NCI-H1417 treated with DMSO at 0.1 percent for 48 hours (cell line): ENCODE results near the gene MTARC2.
"Not testable (repeated sequence)": the region's sequence is repeated elsewhere in the genome, so short reads cannot be mapped to it uniquely, and the experiment has no call there.

Source experiments
- DNase-seq: peaks from one replicate; lab custom pipeline; 2025; lab: John Stamatoyannopoulos, UW

MTARC2 gene

DNA sequence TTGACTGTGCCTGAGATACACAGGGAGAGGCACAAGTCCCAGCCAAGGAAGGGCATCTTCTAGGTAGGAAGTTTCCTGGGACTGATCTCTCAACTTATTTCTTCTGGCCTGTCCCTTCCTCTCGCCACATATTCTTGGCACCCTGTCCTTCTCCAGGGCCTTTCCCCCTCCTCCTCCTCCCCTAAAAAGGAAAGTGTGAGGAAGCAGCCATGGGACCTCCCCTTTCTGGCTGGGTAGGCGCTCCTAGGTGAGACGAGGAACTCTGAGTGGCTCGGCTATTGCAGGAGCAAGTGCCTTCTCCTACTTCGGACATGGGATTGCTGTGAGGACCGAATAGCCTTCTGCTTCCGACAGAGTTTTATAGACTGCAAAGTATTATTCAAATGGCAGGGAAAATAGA, 15.5 kb upstream of the MTARC2 start:
- no peak for DNase-seq

DNA sequence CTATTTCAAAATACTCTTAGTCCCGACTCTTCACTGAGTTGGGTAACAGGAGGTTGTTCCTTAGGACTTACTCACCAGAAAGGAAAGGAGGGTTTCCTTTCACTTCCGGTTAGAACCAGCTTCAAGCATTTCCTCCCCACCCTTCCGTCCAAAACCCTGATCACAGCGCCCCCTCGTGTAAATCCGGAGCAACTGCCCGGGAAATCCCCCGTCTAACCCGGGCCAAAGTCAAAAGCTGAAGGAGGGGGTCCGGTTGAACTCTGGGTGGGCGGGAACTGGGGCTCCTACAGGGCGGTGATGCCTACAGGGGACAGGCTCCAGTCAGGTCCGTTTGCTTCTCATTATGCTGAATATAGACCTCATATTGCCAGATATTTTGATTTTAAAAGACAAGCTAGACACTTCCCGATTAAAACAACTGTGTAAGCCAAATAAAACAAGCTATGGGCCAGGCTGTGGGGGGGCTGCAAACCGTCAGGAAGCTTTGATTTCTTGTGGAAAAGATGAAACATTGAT, 15.0 kb upstream of the MTARC2 start:
- DNase-seq: no peak

DNA sequence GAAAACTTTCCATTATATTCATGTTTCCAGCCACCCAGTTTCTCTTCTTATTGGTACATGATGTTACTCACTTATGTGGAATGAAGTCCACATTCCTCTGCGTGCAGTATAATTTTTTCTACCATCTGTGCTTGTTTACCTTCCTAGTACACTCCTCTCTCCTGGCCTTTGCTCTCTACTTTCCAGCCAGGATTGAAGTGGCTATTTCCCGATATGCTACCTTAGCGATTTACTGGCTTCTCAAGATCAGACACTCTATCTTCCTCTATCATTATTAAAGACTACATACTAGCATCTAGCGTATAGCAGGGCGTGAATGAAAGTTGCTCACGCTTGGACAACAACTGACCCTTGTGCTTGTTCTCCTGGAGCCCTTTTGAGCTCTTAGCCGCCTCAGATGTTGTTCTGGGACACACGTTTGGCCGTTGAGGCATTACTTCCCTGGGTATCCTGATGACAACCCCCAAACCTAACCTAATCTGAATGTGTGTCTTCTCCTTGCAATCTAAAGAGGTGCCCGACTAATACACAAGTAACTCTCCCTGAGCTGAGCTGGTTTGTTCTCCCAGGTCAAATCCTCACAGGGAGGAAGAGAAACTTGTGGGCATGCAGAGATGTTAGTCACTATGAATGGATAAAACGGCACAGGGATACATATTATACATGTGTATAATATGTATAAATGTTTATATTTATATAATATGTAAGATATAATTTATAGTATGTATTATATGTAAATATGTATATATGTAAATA, 13.4 kb upstream of the MTARC2 start:
- DNase-seq: no peak

DNA sequence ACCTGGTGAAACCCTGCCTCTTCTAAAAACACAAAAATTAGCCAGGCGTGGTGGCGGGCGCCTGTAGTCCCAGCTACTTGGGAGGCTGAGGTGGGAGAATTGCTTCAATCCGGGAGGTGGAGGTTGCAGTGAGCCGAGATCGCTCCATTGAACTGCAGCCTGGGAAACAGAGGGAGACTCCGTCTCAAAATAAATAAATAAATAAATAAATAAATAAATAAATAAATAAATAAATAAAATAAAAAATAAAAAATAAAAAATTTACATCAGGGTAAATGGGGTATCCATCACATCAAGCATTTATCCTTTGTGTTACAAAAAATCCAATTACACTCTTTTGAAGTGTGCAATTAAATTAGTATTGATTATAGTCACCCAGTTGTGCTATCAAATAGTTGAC, 11.8 kb upstream of the MTARC2 start:
- not testable (repeated sequence) for DNase-seq

DNA sequence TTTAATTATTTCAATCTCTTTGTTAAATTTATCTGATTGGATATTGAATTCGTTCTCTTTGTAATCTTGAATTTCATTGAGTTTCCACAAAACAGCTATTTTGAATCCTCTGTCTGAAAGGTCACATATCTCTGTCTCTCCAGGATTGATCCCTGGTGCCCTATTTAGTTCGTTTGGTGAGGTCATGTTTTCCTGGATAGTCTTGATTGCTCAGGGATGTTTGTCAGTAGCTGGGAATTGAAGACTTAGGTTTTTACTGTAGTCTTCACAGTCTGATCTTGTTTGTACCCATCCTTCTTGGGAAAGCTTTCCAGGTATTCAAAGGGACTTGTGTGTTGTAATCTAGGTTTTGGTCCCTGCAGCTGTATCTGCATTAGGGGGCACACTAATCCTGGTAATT, 6.8 kb upstream of the MTARC2 start:
- DNase-seq: no peak

DNA sequence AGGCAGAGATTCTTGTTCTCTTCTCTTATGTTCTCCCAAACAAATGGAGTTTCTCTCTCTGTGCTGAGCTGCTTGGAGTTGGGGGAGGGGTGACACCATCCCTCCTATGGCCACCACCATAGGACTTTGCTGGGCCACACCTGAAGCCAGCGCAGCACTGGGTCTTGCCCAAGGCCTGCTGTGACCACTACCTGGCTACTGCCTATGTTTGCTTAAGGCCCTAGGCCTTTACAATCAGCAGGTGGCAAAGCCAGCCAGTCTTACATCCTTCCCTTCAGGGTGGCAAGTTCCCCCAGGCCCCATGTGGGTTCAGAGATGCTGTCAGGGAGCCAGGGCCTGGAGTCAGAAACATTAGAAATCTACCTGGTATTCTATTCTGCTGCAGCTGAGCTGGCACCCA, 6.3 kb upstream of the MTARC2 start:
- DNase-seq: no peak

DNA sequence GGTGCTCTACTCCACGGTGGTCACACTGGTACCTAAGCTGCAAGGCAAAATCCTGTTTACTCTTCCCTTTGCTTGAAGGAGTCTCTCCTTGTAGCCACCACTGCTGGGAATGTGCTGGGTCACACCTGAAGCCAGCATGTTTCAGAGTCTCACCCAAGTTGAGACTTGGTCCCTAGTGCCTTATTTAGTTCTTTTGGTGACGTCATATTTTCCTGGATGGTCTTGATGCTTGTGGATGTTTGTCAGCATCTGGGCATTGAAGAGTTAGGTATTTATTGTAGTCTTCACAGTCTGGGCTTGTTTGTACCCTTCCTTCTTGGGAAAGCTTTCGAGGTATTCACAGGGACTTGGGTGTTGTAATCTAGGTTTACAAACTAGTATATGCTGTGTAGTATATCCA, 5.6 kb upstream of the MTARC2 start:
- no peak for DNase-seq

DNA sequence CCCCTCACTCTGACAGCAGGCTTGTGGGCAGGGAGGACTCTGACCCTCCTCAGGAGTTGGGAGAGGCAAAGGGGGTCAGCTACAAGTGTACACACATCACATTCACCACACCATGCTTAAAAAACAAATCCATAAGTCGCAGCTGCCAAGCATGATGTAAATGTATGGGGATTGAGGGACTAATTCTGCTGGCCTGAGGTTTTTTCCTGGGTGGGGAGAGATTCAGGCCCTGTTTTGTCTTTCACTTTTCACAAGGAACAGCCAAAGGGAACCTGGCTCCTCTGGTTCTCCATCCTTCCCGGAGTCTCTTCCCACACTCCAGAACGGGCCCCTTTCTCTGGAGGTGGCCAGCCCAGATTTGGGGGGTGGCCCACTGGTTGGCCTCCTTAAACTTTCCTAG, 1.3 kb upstream of the MTARC2 start:
- no peak for DNase-seq

DNA sequence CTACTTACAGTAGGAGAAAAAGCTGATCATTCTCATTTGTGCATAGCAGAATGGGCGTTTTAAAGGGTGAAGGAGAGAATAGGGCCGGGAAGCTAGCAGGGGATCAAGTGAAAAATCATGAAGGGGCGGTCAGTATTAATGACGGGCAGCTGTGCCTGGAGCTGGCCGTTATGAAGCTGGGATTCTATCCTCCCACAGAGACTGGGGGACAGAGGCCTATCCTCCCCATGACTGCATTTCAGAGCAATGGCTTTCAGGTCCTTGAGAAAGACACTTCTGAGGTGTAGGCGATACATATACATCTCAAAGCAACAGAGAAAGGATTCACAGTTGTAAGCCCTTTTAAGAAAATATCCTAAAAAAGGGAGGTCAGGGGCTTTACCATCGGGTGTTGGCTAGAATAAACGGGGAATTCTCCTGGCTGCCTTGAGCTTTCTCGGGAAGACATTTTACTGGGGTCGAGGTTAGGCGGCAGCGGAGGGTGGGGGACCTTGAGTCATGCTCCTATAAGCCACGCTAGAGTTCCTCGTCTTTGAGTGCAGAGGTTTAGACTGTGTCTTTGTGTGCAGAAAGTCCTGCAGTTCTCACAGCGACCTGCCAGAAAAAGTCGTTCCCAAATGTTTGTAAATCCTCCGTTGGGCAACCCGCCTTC, 559 bp upstream of the MTARC2 start:
- peak; percentile 54 for DNase-seq

DNA sequence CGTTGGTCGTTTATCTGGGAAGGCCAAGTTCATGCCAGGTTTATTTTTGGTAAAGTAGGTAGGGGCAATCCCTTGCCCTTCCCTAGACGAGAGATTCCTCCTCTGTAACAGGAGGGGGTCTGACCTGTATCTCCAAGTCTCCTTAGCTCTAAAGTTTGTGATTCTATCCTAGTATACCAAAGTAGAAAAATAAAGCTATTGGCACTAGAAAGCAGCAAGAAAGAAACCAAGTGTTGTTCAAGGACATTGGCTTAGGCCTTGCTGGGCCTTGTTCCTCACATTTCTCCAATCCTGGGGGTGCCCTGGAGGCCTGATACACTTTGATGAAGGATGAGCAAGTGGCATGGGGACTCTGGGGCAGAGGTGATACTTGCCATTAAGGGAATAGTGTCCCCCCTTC, 814 bp downstream of the MTARC2 start:
- DNase-seq: no peak

DNA sequence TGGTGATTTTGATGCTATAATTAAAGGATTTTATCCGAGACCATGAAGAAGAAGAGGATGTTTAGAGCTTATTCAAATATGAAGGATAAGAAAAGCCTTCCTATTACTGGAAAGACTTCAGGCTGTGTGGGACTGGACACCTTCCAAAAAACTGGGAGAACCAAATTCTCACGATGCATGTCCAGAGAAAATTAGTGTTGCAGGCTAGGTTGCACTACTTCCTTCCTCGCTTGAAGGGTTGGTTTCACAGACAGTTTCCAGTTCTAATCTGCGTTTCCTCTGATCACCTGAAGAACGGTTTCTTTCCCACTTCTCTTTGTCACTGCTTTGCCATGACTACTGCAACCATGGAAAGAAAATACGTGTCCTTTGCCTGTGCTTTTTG, 2.0 kb downstream of the MTARC2 start:
- DNase-seq: no peak

DNA sequence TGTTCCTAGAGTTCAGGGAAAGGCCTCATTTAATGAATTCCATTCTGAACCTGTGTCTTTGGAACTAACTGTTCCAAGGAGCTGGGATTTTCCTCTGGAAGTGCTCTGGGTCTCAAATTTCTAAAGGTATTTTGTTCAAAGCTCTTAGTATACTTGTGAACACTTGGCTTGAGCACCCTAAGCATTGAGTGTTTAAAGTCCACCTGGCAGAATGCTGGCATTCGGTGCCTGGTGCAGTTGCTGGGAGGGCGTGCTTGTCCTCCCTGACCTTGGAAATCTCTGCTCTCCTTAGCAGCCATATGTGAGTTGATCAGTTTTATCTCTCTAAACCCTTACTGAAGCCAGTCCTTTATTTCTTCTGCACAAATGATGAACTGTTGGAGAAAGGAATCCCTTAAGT, 3.0 kb downstream of the MTARC2 start:
- no peak for DNase-seq

DNA sequence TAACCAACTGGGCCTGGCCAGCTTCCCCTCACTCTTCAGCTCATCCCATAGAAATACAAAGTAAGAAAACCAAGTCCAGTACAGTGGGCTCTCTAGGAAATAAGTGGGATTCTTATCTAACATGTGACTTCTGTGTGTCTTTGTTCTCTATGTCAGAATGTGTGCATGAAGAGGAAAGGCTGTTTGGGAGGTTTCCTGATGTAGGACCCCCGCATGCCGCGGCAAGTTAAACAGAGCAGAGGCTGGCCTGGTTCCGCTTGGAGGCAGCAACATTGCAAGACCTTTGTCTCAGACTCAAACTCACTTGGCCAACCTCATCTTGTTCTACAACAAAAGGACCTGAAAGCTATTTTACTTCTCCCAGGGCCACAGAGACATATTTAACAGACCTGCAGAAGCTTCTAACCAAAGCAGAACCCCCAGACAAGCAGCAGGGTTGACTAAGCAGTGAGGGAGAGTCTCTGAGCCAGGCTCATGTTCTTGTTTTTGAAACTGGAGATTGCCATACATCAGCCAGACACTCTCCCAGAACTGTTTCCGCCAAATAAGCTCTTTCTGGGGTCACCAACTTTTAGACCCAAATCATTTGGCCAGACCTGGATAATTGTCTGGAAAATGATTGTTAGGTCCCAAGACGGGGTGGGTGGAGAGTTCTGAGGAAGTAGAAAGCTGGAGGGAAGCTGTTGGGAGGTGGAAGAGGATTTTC, 6.2 kb downstream of the MTARC2 start:
- DNase-seq: no peak

DNA sequence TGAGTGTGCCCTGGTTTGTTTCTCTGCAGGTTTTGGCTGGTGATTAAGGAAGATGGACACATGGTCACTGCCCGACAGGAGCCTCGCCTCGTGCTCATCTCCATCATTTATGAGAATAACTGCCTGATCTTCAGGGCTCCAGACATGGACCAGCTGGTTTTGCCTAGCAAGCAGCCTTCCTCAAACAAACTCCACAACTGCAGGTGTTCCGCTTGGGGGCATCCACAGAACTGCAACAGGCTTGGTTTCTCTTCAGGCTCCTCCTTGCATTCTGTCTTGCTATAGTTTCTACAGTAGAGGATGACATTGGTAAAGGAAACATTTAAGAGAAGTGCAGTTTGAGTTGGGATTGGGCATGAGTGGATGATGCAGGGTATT, 6.8 kb downstream of the MTARC2 start:
- no peak for DNase-seq

DNA sequence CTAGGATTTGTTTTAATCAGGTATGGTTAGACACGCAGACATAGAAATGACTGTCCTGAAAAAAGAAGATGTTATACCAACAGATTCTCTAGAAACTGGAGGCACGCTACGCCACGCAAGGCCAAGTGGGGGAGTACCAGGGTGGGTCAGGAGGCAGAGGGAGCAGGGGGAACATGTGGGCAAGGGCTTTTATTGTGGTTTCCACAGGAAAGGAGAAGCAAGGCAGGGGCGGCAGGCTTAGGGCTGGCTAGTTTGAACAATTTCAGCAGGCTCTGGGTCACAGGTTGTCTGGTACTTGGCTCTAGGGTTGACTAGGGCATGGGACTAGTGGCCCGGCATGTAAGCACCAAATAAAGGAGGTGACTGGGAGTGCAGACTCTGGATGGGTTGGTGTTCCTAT, 7.2 kb downstream of the MTARC2 start:
- no peak for DNase-seq

DNA sequence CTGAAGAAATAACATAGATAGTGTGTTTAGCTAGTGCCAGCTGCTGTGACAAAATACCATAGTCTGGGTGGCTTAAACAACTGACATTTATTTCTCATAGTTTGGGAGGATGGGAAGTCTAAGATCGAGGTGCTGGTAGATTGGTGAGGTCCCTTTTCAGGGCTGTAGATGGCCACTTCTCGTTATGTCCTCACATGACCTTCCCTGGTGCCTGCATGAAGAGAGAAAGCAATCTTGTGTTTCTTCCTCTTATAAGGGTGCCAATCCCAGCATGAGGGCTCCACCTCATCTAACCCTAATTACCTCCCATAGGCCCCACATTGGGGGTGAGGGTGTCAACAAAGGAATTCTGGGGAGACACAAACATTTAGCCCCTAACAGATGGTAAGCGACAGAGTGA, 9.3 kb downstream of the MTARC2 start:
- DNase-seq: no peak

DNA sequence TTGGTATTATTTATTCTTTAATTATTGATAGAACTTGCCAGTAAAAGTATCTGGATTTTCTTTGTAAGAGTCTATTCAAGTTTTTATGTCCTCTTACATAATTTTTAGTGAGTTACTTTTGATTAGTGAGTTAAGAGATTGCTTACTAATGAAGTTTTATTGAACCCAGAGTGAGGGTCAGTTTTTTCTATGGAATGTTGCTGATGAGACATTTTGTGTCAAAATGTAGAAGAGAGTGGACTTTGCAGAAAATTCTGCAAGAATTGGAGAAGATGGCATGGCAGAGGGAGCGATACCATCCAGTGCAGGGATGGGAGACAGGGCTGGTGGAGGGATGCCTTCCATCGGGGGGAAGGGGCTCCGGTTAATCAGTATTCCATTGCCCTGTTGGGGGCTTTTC, 11.0 kb downstream of the MTARC2 start:
- DNase-seq: no peak

DNA sequence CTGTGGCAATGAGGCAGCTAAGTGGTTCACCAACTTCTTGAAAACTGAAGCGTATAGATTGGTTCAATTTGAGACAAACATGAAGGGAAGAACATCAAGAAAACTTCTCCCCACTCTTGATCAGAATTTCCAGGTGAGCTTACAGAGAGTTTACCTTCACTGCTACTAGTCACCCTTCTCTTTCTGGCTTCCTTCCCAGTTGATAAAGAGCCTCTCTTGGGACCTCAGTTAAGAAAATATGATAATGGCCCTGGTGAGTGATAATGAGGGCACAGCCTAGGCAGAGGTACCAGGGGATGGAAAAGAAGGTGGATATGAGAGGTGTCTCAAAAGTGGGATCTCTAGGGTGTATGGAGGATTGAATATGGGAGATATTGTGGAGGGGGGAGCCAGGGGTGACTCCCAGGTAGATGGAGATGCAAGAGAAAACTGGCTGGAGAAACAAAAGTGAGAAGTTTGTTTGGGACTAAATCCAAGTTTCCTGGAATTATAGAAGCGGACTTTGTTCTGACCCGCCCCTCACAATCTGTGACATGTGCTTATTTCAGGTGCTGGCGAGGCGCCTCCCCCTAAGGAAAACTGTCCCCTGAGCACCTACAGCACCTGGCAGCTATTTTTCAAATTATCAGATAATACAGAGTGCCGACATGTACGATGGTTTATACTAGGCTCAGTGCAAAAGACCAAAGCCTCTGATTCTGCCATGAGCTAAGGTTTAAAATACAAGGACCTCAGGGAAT, 13.7 kb downstream of the MTARC2 start:
- no peak for DNase-seq

DNA sequence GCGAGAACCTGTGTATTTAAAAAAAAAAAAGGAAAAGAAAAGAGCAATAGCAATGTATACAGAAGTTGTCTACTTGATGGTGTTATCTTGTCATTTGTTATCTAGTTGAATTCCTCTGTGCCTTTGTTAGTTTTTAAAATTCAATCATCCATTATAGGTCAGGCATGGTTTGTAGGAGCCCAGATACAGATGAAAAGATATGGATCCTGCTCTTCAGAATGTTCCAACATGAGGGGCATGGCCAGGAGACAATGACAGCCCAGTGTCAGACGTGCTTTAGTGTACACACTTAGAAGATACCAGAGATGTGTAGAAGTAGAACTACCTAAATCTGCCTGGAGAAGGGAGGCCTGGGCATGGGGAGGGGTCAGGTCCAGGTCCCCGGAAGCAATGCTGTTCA, 16.6 kb downstream of the MTARC2 start:
- DNase-seq: no peak

DNA sequence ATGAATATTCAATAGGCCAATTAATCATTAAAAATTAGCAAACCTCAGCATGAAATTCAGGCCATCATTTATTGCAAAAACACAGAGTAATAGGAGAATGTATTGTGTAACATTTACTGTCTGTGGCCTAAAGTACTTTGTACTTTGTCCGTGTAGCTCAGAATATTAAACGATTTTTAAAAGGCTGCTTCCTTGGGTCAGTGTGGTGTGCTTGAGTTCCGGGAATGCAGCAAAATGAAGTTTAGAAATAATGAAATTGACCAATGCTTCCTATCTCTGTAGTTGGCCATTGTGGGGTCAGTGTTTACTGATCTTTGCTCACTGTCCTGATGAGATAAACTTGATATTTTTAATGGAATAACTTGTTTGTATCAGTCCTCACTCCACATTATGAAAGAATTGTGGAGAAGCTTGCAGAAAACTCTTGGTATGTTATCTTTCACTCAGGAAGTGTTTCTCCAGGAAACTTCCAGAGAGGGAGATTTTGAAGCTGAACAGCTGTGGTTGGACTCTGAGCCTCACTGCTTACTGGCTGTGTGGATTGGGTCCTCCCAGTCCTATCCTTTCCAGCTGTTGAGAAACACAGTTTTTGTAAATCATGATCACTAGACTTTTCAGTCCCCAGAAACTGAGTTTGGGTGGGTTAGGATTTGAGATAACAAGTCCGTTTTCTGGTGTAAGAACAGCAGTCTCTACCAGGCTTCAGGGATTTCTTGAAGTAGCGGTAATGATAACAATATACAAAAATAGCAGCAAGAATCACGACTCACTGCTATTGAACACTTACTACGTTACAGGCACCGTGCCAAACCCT, 19.4 kb downstream of the MTARC2 start:
- no peak for DNase-seq

DNA sequence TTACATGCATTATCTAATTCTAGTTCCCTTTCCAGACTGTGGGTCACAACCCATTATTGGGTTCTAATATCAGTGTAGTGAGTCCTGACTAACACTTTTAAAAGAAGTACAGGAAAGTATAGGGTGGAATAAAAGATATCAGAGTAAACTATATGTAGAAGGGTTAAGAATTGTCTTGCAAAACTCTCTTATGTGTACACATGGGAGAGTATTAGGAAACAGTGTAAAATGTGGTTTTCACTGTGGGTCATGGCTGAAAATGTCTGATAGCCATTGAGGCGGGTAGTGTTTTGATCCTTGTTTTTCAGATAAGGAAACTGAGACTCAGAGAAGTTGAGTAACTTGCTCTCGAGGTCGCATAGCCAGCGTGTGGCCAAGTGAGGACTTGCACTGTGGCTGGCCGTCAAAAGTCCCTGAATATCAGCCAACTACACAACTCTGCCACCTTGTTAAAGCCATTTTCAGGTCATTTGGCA, 20.0 kb downstream of the MTARC2 start:
- no peak for DNase-seq

DNA sequence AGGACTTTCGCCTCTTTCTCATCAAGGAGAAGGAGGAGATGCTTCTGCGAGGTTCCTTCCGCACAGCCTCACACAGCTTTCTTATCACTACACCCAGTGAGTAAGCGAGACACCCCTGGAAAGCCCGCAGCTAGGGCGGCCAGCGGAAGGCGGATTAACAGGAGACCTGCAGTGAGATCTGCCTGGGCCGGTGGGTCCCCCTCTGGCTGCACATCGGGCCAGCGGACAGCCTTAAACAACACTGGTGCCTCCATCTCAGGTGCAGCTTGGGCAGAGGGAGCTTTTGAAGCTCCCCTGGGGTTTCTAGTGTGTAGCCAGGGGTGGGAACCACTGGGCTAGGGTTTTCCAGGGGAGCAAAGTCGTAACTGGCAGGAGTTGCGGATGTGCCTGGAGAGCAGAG, 21.1 kb downstream of the MTARC2 start:
- DNase-seq: no peak
